ENCODE measurements around the gene TBC1D9.

DNA sequence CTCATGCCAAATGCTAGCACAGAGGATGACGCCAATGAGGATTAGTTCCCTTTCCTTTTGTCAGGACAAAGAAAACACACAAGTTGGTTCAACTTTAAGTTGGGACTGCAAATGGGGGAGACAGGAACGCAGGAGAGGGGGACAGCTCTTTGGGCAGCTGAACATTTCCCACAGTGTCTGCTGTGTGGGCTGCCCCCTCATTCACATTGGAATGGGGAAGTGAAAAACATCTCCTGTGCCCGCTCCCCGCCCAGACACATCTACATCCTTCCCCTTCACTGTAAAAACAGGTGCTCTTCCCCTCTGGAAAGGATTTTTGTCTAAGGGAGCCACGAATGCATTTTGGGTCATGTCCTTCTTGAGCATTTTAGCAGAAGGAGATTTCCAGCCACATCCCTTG lies 44.5 kb upstream of the TBC1D9 start:
- TF ChIP-seq POLR2A (IDR thresholded peaks at IDR 0.05) = no peak
- TF ChIP-seq CTCF (IDR thresholded peaks at IDR 0.05) = no peak
